ENCODE measurements around the gene CARD11.

The CARD11 gene

DNA sequence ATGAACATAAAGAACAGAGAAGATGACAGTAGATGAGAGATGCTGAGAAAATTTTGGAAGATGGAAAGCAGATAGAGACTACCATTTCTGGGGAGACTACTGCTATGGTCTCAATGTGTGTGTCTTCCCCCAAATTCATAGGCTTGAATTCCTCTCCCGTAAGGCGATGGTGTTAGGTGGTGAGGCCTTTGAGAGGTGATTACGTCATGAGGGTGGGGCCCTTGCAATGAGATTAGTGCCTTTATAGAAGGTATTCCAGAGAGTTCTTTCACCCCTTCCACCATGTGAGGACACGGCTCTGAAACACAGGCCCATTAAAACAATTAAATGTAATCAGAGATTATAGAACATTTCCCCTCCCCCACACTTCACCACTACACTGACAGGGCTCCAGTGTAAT is 23.9 kb downstream of the CARD11 start:
- TF ChIP-seq, protein P1, sequence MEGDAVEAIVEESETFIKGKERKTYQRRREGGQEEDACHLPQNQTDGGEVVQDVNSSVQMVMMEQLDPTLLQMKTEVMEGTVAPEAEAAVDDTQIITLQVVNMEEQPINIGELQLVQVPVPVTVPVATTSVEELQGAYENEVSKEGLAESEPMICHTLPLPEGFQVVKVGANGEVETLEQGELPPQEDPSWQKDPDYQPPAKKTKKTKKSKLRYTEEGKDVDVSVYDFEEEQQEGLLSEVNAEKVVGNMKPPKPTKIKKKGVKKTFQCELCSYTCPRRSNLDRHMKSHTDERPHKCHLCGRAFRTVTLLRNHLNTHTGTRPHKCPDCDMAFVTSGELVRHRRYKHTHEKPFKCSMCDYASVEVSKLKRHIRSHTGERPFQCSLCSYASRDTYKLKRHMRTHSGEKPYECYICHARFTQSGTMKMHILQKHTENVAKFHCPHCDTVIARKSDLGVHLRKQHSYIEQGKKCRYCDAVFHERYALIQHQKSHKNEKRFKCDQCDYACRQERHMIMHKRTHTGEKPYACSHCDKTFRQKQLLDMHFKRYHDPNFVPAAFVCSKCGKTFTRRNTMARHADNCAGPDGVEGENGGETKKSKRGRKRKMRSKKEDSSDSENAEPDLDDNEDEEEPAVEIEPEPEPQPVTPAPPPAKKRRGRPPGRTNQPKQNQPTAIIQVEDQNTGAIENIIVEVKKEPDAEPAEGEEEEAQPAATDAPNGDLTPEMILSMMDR (IDR thresholded peaks at IDR 0.05) = no peak

DNA sequence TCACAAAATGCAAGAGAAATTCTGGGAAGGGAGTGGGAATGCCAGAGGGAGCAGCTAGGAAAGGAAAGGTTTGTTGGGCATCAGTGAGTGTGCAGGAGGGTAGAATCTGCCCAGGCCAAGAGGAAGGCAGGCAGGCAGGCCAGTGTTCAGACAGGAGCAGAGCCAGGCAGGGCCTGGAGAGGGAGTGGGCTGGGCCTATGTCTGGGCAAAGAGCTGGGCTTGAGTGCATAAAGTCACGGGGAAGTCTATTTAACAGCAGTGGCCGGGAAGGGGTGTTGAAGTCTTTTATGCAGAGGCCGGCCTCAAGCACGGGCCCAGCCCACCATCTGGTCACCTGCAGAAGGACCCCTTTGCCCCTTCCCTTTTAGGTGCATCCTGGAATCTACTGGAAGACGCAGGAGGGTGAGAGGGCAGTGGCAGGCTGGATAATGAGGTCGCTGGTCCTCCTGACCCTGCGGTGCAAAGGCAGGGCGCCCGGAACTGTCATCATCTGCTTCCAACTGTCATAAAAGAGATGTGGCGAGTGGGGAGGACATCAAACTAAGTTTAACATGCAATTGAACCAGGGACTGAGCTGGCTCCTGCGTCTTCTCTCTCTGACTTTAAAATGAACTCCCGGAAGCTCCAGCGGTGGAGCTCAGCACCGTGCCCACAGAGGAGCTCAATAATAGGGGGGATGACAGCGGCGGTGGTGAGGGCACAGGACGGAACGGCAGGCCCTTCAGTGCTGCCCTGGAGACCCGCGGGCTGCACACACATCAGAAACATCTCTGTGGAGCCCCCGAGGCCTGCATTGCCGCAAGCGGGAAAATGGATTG is 29.5 kb downstream of the CARD11 start:
- Histone ChIP-seq H3K36me3 (no peaks in the 10 kb centered on the region), H3K9me3 (peaks cover under 1% of the 10 kb centered on the region), H3K27ac (no peak overlapping the region), H3K4me1 (ENCODE audit: control insufficient read depth in 1 of 2, insufficient read depth in 1 of 2, low read depth in 1 of 2, low read length in 1 of 2) (no peaks in the 10 kb centered on the region), H3K4me3 (ENCODE audit: low read depth in 1 of 2, low read length in 1 of 2) (no peak overlapping the region), H3K27me3 (no peaks in the 10 kb centered on the region)
- TF ChIP-seq, protein P1 (IDR thresholded peaks at IDR 0.05) = no peak

More for the DNA sequence above, 23.9 kb downstream of the CARD11 start:
- Histone ChIP-seq H3K36me3 (no peaks in the 10 kb centered on the region), H3K4me1 (ENCODE audit: control insufficient read depth in 1 of 2, insufficient read depth in 1 of 2, low read depth in 1 of 2, low read length in 1 of 2) (no peaks in the 10 kb centered on the region), H3K27me3 (no peaks in the 10 kb centered on the region), H3K9me3 (peaks cover 3% of the 10 kb centered on the region), H3K4me3 (ENCODE audit: low read depth in 1 of 2, low read length in 1 of 2) (no peak overlapping the region), H3K27ac (no peak overlapping the region)

GRCh38 chr7:3011211-3011852 is 32.3 kb downstream of the CARD11 start:
- Histone ChIP-seq H3K9me3 (no peaks in the 10 kb centered on the region), H3K36me3 (no peaks in the 10 kb centered on the region), H3K4me1 (ENCODE audit: control insufficient read depth in 1 of 2, insufficient read depth in 1 of 2, low read depth in 1 of 2, low read length in 1 of 2) (no peaks in the 10 kb centered on the region), H3K4me3 (ENCODE audit: low read depth in 1 of 2, low read length in 1 of 2) (no peak overlapping the region), H3K27me3 (no peaks in the 10 kb centered on the region), H3K27ac (no peak overlapping the region)
- TF ChIP-seq, protein P1 (IDR thresholded peaks at IDR 0.05) = no peak

DNA sequence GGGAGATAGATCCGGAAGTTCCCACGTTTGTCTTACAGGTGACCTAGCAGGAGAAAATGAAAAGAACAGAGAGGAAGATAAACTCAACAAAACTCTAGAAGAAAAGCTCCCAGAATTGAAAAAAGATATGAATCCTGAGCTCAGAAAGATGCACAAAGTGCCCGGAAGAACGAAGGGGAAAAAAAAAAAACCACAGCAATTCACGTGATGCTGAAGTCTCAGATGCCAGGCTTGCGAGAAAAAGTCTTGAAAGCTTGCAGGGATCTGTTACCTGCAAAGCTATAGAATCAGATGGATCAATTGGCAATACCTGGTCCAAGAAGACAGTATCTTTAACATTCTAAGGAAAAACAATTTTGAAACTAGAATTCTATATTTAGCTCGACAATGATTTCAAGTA is 33.5 kb downstream of the CARD11 start:
- Histone ChIP-seq H3K4me3 (ENCODE audit: low read depth in 1 of 2, low read length in 1 of 2) (no peak overlapping the region), H3K9me3 (no peaks in the 10 kb centered on the region), H3K36me3 (no peaks in the 10 kb centered on the region), H3K27ac (no peak overlapping the region), H3K4me1 (ENCODE audit: control insufficient read depth in 1 of 2, insufficient read depth in 1 of 2, low read depth in 1 of 2, low read length in 1 of 2) (no peaks in the 10 kb centered on the region), H3K27me3 (no peaks in the 10 kb centered on the region)
- TF ChIP-seq, protein P1 (IDR thresholded peaks at IDR 0.05) = no peak

- H3K4me1 ChIP-seq (ENCODE audit: control insufficient read depth in 1 of 2, insufficient read depth in 1 of 2, low read depth in 1 of 2, low read length in 1 of 2) = no peaks in the 10 kb centered on the region
- TF ChIP-seq, protein P1 (IDR thresholded peaks at IDR 0.05) = no peak
- H3K27ac ChIP-seq = no peak overlapping the region
- H3K27me3 ChIP-seq = no peaks in the 10 kb centered on the region
- no peak overlapping the region for H3K4me3 ChIP-seq (ENCODE audit: low read depth in 1 of 2, low read length in 1 of 2)
- no peaks in the 10 kb centered on the region for H3K36me3 ChIP-seq
- H3K9me3 ChIP-seq = no peaks in the 10 kb centered on the region
Measured at GRCh38 chr7:3009086-3009485, 34.6 kb downstream of the CARD11 start.
